Suppressor macrophage treated with lipopolysaccharide for 1 hour (primary cell): ENCODE results near the gene NUBPL.
"Not testable (repeated sequence)": the region's sequence is repeated elsewhere in the genome, so short reads cannot be mapped to it uniquely, and the experiment has no call there.

Experiments used
- DNase-seq, 3 donors: peaks; one replicate each; pipeline ENCODE4 v3.0.0-alpha.2; 2020 to 2022

The NUBPL gene

DNA sequence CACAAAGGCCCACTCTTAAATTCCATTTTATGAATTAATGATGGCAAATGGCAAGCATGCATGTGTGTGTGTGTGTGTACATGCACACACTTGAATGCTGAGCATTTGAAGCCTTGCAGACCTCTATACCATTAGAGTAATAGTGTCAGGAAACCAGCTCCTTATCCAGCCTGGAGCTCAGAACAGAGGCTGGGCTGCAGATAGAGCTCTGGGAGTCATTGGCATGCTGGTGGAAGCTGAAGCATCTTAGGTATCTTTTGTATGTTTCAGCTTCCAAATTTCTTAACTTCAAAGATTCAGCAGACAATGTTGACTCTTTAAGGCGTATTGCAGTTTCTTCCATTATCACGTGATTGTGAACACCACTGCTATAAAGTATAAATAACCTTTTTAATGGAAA is 323.0 kb downstream of the NUBPL start:
- DNase-seq = no peak

DNA sequence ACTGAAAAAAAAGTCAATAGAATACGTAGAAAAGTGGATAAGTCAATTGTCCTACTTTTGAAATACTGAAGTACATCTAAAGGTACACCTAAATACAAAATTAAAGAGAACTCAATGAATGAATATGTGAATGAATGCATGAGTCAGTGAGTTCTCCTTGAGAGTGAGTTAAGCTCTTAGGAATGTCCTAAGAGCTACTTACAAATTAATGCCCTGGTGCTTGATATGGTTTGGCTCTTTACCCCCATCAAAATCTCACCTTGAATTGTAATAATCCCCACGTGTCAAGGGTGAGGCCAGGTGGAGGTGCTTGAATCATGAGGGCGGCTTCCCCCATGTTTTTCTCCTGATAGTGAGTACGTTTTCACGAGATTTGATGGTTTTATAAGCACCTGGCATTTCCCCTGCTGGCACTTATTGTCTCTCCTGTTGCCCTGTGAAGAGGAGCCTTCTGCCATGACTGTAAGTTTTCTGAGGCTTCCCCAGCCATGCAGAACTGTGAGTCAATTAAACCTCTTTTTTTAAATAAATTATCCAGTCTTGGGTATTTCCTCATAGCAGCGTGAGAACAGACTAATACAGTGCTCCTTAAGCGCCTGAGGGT is 323.7 kb downstream of the NUBPL start:
- no peak for DNase-seq

DNA sequence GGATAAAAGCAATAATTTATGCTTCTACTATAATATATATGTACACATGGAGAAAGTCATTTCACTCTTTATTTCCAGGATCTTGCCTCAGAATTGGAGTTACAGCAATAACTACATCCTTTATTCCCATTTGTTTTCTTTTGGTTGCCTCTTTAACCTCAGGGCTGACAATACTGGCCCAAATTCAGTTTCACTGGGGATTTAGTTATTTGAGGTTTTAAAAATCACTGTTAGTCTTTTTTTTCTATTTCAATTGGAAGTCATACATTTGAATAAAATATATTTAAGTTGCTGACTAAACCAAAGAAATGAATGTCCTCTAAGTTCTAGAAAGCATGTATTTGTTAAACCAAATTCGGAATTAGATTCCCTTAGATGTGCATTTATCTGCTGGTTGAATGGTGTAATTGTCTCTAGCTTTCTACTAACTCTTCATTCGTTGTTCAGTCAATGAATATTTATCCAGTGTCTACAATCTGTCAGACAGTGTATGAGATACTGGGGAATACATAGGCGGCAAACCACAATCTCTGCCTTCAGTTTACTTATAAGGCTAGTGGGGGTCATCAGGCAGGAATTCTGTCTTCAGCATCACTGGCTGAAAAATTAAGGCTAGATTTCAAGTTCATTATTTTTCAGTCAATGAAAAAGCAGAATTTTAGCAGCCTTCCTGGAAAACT is 325.1 kb downstream of the NUBPL start:
- no peak for DNase-seq

DNA sequence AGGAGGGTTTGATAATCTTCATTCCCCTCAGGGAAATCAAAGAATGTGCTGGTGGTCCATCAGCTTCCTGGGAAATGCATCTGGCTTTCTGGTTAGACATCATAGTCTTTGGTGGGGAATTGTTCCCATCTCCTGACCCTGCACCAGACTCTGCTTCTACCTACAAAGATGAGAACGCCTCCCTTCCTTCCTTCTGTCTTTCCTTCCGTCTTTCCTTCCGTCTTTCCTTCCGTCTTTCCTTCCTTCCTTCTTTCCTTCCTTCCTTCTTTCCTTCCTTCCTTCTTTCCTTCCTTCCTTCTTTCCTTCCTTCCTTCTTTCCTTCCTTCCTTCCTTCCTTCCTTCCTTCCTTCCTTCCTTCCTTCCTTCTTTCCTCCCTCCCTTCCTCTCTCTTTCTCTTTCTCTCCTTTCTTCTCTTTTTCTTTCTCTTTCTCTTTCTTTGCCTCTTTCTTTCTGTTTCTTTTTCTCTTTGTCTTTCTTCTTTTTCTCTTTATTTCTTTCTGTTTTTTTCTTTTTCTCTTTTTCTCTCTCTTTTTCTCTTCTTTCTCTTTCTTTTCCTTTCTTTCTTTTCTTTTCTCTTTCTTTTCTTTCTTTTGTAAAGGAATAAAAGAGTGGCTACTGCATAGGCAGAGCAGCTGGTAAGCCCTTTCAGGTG is 326.9 kb downstream of the NUBPL start:
- DNase-seq = no peak

DNA sequence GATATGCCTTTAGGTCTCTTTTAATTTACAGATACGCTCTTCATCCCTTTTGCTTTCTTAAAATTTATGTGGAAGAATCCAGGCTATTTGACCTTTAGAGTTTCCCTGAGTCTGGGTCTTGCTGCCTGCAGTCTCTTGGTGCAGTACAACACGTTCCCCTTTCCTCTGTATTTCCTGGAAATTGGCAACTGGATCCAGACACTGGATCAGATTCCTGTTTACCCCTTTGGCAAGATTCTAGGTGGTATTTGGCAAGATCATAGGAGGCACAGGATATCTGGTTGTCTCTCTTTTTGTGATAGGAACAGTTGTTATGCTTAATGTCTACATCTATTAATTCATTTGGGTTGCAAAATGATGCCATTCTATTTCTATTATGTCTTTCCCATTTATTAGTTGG is 328.1 kb downstream of the NUBPL start:
- no peak for DNase-seq

DNA sequence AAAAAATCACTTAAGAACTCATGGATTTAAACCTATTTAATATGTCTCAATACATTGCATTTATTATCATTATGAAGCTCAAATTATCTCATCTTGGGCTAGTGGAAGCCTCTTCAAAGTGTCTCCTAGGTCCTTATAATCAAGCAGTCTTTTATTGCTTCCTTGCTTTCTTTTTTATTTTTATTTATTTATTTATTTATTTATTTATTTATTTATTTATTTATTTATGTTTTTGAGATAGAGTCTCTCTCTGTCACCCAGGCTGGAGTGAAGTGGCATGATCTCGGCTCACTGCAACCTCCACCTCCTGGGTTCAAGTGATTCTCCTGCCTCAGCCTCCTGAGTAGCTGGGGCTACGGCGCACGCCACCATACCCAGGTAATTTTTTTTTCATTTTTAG is 329.0 kb downstream of the NUBPL start:
- DNase-seq = not testable (repeated sequence)

DNA sequence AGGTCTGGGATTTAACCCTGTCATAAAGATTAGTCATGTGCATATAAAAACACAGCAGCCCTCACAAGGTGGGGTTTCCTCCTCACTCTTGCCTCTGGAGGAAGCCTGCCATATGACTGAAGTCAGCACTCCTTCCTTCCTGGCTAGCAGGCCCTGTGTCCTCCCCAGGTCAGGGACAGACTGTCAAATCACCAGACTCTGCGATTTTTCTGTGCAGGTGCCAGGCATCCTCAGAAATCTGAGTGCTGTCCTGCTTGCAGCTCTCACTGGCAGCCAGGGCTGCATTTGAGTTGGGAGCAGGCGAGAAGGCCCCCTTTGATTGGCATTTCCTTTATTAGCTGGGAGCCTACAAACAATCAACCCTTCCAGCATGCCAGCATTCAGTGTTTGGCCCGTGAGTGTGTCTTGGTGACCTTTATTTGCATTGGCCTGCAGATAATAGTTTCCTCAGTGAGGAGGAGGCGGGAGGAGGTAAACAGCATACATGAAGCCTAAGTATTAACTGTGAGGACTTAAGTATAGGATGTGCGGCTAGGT is 332.1 kb downstream of the NUBPL start:
- DNase-seq = no peak

DNA sequence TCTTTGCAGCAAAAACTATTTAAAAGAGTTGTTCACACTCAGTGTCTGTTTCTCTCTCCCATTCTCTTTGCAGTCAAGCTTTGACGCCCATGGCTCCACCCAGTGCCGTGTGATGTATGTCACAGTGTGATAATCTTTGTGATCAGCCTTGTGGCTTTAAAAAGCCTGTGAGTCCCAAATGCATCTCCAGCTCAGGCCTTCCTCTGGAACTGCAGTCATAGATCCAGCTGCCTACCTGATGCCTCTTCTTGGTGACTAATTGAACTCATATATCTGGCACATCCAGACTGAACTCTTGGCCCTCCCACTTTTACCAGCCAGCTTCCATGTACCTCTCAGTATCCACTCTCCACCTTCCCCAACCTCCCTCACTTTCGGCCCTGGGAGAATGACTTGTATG is 333.1 kb downstream of the NUBPL start:
- no peak for DNase-seq

DNA sequence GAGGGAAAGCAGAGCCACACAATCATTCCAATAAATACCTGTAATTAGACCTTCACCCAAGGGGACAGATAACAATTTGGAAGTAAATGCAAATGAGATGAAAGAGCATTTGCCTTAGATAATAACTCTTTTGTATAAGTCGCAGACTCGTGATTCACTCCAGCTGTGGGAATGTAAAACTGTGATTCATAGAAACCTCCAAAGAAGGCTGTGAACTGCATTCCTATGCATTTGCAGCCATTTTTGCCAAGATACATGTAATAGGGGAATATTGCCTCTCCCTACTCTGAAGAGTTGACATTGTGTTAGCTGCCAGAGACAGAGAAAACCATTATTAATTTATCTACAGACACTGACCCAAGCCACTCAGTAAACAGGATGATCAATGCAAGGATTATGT is 334.0 kb downstream of the NUBPL start:
- peak; percentile 10 to 35 (median 23) for DNase-seq

DNA sequence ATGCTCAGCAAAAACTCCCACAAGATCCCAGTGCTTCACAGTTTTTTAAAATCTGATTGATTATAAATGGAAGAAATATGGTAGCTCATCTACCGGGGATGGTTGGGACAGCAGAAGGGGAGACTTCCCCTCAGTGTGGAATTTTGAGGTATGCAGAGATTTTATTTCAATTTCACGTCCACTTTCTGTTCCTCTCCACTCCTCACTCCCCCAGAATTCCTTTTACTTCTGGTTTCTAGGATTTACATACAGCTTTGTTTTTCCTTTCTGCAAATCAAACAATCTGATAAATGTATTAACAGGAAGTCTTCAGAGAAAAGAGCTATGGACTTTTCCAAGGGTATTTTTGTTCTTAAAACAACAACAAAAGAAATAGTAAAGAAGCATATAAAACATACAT is 334.4 kb downstream of the NUBPL start:
- peak; percentile 39 to 52 (median 41) for DNase-seq

DNA sequence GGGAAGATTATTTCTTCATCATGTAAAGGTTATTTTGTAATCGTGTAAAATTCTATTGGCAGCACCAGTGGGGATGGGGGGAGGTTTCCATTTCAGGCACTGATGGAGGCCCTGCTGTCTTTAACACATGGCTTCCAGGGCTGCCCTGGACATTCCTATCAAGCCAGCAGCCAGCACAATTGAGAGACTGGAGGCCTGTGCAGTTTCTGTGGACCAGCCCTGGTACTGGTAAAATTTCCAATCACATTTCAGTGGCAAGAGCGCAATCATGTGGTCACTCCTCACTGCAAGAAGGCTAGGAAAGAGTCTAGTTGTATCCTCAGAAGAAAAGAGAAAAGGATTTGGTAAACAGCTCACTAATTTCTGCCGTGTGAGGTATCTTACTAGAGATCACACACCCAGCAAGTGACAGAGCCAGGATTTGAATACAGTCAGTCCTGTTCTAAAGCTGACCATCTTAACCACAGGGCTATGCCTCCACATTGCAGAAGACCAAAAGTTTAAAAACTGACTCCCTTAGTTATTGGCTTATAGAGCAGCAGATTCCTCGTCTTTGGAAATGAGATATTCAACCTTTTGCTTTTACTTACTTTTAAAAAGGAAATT is 336.5 kb downstream of the NUBPL start:
- DNase-seq = peak in 1 of 3 donors; percentile 16

DNA sequence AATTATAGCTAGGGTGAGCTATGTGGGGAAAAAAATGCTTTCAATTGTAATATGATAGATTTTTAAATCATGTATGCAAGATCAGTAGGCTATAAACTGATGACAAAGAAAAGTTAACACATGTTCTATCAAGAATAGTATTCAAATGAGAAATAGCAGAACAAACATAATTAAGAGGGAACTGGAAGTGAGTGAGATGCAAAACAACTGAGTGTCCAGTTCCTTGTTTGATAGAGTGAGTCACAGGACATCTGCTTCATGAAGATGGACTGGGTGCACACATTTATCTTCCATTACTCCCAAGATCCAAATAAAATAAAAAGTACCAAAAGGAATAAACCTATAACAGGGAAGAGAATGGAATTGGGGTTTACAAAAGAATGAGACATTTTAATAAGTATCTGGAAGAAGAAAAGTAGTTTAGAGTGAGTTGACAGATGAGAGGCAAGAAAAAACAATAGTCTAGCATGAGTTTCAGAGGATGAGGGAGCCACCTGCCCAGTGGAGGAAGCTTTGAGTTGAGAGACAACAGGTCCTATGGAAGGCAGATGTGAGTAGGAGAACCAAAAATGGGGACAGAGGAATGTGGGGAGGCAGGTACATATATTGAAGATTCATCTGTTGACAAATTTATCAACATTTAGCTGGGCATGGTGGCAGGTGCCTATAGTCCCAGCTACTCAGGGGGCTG is 337.8 kb downstream of the NUBPL start:
- DNase-seq = peak; percentile 65 to 88 (median 86)

DNA sequence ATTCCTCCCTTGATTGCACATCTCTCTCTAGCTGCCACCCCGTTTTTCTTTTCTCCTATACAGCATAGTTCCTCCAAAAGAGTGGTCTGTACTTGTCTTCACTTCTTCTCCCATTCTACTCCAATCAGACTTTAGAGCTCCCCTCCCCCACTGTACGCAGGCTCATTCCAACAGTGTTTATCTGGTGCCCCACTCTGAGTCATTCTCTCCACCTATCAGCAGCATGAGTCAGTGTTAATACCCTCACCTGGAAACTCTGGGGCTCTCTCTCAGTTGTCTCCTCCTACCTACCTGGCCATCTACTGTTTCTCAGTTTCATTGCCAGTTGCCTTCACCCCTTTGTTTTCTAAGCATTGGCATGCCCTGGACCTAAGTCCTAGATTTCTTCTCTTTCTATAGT is 340.8 kb downstream of the NUBPL start:
- DNase-seq = no peak

DNA sequence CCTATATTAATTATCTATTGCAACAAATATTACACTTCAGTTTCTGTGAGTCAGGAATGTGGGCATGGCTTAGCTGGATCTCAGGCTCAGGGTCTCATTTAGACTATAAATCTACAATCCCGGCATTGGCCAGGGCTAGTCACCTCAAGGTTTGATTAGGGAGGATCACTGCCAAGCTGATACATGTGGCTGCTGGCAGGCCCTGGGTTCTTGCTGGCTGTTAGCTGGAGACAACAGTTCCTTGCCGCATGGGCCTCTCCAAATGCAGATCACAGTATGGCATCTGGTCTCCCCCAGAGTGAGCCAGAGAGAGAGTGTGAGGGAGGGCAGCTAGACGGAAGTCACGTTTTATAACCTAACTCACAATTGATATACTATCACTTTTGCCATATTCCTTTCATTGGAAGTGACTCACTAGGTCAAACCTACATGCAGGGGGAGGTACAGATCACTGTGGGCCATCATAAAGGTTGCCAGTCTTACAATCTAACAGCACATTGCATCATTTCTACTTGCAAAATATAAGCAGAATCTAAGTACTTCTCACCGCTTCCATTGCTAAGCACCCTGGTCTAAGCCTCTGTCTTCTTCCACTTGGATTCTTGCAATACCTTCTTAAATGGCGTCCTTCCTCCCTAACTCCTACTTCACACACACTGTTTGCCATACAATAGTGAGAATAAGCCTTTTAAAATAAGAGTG is 341.9 kb downstream of the NUBPL start:
- no peak for DNase-seq

DNA sequence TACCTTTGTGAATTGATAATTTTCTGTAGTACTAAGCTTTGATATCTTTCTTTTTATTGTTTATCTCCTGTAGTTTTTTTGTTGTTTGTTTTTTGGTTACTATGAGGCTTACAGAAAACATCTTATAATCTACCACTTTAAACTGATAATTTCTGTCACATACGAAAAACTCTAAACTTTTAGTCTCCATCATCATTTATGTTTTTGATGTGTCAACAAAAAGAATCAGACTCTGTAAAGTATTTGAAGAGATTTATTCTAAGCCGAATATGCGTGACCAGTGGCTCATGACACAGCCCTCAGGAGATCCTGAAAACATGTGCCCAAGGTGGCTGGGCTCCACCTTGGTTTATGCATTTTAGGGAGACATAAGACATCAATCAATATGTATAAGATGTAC is 348.8 kb downstream of the NUBPL start:
- no peak for DNase-seq
